GM18505 (cell line): ENCODE results near the gene DUOXA2.
"Not testable (repeated sequence)": the region's sequence is repeated elsewhere in the genome, so short reads cannot be mapped to it uniquely, and the experiment has no call there.

Experiments used
- ATAC-seq: cut with Tn5 transposase; IDR thresholded peaks from one replicate; pipeline ENCODE4 v1.9.1; 2021; ENCODE audit not compliant: unreplicated experiment
- POLR2A ChIP-seq: IDR thresholded peaks from 4 replicates; pipeline ENCODE4 v1.6.1; 2011; ENCODE audit warnings: borderline replicate concordance; ENCODE audit not compliant: insufficient read depth, insufficient read length; ENCODE audit errors: extremely low read depth

DUOXA2 gene

DNA sequence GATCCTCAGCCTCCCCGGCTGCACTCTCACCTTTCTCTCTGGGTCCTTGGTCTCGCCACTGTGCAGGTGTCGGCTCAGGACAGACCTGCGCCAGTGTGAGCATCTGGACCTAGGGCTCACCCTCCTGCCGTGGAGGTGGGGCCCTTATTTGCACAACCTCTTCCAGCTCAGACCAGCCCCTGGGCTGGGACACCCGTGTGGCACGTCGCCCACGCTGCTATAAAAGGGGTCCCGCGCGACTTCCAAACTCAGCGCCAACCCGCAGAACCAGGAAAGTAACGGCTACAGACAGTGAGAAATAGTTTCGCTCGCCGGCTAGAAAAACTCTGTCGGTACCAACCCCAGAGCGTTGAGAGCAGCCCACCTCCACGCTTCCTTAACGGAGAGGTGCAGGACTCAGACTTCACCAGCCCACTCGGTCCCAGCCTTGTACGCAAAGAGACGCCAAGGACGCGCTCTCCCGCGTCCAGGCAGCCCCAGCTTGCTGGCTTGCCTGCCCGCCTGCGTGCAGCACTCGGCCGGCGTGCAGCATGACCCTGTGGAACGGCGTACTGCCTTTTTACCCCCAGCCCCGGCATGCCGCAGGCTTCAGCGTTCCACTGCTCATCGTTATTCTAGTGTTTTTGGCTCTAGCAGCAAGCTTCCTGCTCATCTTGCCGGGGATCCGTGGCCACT is at the start of gene DUOXA2, which contains the start of gene DUOX2:
DUOXA2 (plus strand) TSS at position 251 of the 675 bp plus-strand sequence; CDS start at position 531, 280 bp downstream.
DUOX2 (minus strand) TSS at position 97 of the 675 bp plus-strand sequence. CDS start 761 bp downstream, outside the sequence.
- ATAC-seq, result no peak
- no peak for TF ChIP-seq POLR2A

- no peak for TF ChIP-seq POLR2A
- no peak for ATAC-seq
Measured at GRCh38 chr15:45064386-45064785, 49.7 kb upstream of the DUOXA2 start.

GRCh38 chr15:45069942-45070360 is 44.2 kb upstream of the DUOXA2 start:
- ATAC-seq, result not testable (repeated sequence)

- not testable (repeated sequence) for ATAC-seq
Measured at GRCh38 chr15:45073602-45074001, 40.5 kb upstream of the DUOXA2 start.

DNA sequence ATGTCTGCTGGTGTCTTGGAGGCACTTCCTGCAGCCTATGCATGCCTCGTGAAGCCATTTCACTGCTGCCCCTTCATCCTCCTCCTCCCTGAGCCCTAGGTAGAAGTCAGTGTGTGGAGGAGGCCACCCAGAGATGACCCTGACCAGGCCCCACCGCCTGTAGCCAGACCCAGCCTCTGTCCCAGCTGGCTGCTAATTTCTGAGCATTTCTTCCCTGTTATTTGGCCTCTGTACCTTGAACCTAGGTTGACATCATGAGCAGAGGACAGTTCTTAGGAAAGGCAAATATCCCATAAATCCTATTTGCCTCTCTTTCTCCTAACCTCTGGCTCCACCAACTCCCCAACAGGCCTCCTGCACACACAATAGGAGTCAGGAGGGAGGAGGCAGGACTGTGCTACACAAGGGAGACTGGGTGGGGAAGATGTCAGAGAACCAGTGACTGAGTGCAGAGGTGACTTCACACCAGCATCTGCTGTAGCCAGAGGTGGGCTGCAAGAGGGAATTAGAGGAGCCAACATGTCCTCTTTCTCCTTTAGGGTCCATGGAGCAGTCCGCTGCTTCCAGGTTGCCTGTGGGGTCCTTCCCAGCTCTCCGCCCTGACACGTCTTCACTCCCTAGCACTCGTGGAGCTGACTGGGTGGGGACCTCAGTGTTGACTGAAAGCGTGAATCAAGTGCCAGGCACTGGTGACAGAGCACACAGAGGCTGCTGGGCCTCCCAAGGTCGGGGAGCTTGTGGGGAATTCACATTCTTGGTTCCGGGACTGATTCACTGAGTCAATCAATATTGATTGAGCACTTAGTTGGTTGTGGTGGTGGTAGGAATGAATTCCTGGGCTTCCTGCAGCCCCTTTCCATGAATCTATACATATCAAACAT is 38.4 kb upstream of the DUOXA2 start:
- ATAC-seq, result not testable (repeated sequence)

DNA sequence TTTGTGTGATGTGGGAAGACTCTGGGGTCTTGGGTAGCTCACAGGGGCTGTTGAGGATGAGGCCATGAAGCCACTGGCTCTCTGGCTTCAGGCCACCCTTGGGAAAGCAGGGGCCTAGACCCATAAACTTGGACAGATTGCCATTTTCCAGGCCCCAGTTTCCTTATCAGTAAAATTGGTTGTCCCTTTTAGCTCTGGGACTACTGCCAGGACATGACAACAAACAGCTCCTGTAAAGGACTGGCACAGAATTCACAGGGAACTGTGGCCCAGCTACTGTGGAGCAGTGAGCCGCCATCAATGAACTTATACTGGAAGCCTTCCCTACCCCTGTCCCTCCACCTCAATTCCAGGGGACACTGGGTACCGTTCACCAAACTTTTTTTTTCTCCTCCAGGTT is 36.7 kb upstream of the DUOXA2 start:
- not testable (repeated sequence) for ATAC-seq

GRCh38 chr15:45079201-45079600 is 34.9 kb upstream of the DUOXA2 start:
- not testable (repeated sequence) for ATAC-seq

DNA sequence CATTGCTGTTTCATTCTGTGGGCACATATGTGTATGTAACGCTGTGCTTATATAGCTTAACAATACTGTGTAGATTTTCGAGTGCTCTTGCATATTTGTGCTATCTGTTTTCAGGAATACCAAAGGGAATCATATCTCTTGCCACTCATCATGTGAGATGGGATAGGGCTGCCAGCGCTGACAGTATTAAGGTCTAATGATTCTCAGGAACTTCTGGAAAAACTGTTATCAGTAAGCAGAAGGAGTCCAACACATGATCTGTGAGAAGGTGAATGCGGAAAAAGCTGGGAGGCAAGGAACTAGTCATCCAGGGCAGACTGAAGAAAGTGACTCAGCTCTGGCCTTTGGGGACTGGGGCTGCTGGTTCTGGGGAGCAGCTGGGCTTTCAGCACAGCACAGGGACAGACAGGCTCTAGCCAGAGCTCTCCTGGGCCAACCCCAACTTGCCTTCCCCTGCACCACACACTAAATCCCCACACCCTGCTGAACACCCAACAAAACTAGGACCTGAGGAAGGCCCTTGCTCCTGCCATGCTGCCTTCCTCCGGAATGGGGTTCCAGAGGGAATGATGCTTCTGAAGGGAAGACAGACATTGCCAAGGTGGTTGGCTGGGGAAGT is 34.4 kb upstream of the DUOXA2 start:
- ATAC-seq, result not testable (repeated sequence)

DNA sequence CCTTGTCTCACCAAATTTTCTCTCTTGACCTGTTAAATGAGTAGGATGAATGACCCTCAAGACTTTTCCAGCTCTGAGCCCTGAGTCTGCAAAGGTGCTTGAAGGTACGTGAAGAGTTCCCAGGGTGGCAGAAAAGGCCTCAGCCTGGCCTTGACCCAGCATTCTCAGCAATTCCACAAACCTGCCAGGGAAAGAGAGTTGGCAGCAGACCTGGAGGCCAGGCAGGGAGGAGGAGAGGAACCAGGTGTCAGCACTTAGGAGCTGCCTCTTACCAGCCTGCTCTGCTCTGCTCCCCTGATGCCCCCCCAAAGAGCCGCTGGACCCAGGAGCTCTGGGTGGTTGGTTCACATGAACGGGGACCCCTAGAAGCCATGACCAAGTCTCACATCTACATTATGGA is 33.5 kb upstream of the DUOXA2 start:
- ATAC-seq, result not testable (repeated sequence)

GRCh38 chr15:45082412-45082811 is 31.7 kb upstream of the DUOXA2 start:
- not testable (repeated sequence) for ATAC-seq

- no peak for TF ChIP-seq POLR2A
- no peak for ATAC-seq
Measured at GRCh38 chr15:45083223-45083622, 30.9 kb upstream of the DUOXA2 start.

- ATAC-seq, result no peak
- TF ChIP-seq POLR2A, result no peak
Measured at GRCh38 chr15:45084163-45084562, 30.0 kb upstream of the DUOXA2 start.

DNA sequence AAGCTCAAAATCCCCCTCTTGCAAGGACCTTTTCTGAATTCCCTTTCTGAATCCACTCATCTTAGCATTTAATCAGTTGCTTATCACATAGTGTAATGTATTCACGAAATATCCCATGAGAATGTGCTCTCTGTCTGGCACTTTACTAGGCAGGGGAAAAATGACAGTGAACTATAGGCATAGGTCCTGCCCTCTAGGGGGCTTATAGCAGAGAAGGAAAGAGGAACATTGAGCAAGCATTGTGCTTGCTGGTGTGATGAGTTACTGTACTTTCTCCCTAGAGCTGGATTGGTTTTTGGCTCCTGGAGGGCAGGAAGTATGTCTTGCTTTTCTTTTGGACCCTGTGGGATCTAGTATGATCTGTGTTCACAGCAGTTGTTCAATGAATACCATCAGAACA is 26.6 kb upstream of the DUOXA2 start:
- TF ChIP-seq POLR2A, result no peak
- ATAC-seq, result no peak

DNA sequence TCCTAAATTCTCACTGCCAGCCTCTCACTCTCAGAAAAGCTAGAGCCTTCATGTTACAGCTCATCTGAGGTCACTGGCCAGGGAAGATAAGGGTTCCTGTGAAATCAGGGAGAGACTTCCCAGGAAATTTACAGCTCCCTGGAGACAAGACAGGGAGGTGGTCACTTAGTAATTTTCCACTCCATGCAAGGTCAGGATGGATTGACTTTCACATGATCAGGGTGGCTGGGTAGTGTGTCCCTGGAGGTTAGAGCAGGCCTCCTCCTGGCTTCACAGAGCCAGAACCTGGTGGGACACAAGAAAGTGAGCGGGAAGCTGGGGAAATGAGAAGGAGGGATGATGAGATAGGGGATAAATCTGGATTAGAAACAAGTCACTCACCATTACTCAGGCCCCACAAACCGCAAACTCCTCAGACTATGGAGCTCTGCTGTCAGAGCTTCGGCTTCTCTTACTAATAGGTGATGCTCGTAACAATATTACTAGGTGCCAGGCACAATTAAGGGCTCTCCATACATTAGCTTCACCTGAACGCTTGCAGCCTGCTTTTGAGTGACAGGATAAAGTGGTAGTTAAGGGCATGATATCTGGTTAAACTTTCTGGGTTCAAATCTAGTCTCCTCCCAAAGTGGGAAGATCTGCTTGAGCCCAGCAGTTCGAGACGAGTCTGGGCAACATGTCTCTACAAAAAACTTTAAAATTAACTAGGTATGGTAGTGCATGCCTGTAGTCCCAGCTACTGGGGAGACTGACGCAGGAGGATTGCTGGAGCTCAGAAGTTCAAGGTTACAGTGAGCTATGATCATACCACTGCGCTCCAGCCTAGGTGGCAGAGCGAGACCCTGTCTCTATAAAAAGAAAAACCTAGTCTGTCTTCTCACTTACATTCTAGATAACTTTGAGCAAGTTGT is 25.1 kb upstream of the DUOXA2 start:
- ATAC-seq, result no peak
- no peak for TF ChIP-seq POLR2A
